Measurements from ENCODE around the gene VPS29.

- TF ChIP-seq CTCF (optimal IDR thresholded peaks at IDR 0.05 in 1 of 3, IDR thresholded peaks at IDR 0.05 in 1 of 3, conservative IDR thresholded peaks at IDR 0.05 in 1 of 3; ENCODE audit: extremely low read depth in 1 of 3, insufficient read depth in 2 of 3, low read length in 3 of 3) (no peak), EZH2 (IDR thresholded peaks at IDR 0.05; ENCODE audit: low read length) (no peak)
These were observed 48.2 kb downstream of the VPS29 start for GRCh38 chr12:110453569-110454296.

Data from keratinocyte (primary cell).